Body of pancreas (tissue), 4 donors: ENCODE measurements around the gene DLEC1.

ENCODE experiments used
- POLR2A ChIP-seq, 3 donors: fragments of 450-650 bp; IDR thresholded peaks; one replicate each; pipeline ENCODE4 v1.6.1; 2016; ENCODE audit warnings: antibody characterized with exemption in 3 of 3, mild to moderate bottlenecking in 2 of 3
- TF ChIP-seq, protein P1 (sequence below), 7 experiments: fragments of 450-650 bp in 4 of 7; fragments of 200-600 bp in 3 of 7; sonication (generic) in 3 of 7; IDR thresholded peaks; one replicate each; pipeline ENCODE4 v1.5.1; 2016 to 2019; ENCODE audit warnings: antibody characterized with exemption in 7 of 7

DNA sequence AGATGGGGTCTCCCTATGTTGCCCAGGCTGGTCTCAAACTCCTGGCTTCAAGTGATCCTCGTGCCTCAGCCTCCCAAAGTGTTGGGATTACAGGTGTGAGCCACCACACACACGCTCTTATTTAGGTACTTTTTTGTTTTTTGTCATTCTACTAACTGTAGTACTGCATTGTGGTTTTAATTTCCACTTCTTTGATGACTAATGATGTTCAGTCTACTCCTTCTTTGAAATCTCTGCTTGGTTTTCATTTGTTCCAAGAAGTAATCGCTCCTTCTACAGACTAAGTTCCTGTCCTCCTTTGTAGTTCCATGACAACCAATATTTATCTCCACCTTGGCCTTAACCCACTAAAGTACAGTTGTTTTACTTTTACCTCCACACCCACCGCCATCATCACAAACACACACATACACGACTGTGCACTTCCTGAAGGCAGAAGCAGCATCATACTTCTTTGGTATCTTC is 529 bp upstream of the DLEC1 start:
- TF ChIP-seq, protein P1, sequence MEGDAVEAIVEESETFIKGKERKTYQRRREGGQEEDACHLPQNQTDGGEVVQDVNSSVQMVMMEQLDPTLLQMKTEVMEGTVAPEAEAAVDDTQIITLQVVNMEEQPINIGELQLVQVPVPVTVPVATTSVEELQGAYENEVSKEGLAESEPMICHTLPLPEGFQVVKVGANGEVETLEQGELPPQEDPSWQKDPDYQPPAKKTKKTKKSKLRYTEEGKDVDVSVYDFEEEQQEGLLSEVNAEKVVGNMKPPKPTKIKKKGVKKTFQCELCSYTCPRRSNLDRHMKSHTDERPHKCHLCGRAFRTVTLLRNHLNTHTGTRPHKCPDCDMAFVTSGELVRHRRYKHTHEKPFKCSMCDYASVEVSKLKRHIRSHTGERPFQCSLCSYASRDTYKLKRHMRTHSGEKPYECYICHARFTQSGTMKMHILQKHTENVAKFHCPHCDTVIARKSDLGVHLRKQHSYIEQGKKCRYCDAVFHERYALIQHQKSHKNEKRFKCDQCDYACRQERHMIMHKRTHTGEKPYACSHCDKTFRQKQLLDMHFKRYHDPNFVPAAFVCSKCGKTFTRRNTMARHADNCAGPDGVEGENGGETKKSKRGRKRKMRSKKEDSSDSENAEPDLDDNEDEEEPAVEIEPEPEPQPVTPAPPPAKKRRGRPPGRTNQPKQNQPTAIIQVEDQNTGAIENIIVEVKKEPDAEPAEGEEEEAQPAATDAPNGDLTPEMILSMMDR (IDR thresholded peaks at IDR 0.05), result no peak
- TF ChIP-seq POLR2A (IDR thresholded peaks at IDR 0.05), result no peak
